GM13976 (cell line): ENCODE measurements around the gene KCNK10.

Source experiments
- DNase-seq: peaks from one replicate; pipeline ENCODE4 v3.0.0; 2012; ENCODE audit warnings: low spot score
- CTCF ChIP-seq: IDR thresholded peaks from 2 replicates; pipeline ENCODE4 v1.5.1; 2012; ENCODE audit warnings: borderline replicate concordance, mild to moderate bottlenecking; ENCODE audit not compliant: insufficient read depth; ENCODE audit errors: extremely low read depth, missing control alignments, control extremely low read depth
- in situ Hi-C: fragments of 300-500 bp; cut with MboI; formaldehyde crosslinking; loops from one replicate; pipeline ENCODE4 v1.12.0; 2022; ENCODE audit warnings: low sequenced_read_pairs, mixed read lengths, inconsistent platforms; ENCODE audit not compliant: unreplicated experiment

Gene KCNK10

GRCh38 chr14:88140874-88141273 is 182.2 kb downstream of the KCNK10 start:
- TF ChIP-seq CTCF = no peak
- in situ Hi-C loops = no loop called here

GRCh38 chr14:88137327-88137726 is 185.7 kb downstream of the KCNK10 start:
- in situ Hi-C loops = no loop called here
- TF ChIP-seq CTCF = no peak
- no peak for DNase-seq

More at GRCh38 chr14:88140874-88141273, 182.2 kb downstream of the KCNK10 start:
- no peak for DNase-seq
